ENCODE measurements around the gene INTS7.
"Not testable (repeated sequence)": the region's sequence is repeated elsewhere in the genome, so short reads cannot be mapped to it uniquely, and the experiment has no call there.

INTS7 gene

DNA sequence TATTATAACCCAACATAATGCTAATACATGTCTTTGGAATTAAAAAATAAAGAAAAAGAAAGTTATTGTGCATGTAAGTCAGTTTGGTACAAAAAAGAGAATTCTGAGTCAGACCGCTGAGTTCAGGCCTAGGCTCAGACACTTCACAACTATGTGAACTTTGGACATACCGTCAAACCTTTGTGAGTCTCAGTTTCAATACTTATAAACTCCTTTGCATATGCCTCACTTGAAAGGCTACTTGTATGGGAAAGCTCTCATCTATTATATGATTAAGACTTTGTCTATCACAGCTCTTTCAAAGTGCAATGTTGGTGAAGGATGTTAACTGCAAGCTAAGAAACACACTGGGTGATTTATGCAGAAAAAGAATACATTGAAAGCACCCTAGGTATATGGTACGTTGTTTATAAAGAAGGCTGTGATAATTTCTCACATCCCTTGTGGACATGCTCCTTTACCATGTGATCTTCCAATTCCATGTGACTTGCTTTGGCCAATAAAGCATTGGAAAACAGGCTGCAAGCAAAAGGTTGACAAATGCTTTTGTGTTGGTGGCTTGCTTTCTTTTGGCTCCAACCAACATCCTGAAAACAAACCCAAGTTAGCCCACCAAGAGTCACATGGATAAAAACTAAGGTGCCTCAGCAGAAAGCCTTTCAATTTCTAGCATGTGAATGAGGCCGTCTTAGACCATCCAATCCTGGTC is 49.6 kb downstream of the INTS7 start:
- DNase-seq (ENCODE audit: low read depth in 2 of 2): no peak

DNA sequence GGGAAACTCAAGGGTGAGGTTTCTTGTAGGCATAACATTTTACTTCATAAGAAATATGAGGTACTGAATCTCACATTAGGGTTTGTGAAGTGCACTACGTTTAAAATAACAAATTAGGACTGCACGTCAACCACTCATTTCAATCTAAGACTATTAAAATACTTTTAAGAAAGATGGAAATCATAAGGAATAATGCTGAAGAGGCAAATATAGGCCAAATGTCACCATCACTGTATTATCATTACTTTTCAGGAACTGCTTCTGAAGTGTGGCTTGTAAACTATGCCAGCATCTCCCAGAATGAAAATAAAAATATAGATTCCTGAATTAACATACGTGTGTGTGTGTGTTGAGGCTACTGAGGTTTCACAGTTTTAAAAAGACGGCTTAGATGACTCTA is 56.8 kb downstream of the INTS7 start:
- DNase-seq (ENCODE audit: low read depth in 2 of 2): no peak

DNA sequence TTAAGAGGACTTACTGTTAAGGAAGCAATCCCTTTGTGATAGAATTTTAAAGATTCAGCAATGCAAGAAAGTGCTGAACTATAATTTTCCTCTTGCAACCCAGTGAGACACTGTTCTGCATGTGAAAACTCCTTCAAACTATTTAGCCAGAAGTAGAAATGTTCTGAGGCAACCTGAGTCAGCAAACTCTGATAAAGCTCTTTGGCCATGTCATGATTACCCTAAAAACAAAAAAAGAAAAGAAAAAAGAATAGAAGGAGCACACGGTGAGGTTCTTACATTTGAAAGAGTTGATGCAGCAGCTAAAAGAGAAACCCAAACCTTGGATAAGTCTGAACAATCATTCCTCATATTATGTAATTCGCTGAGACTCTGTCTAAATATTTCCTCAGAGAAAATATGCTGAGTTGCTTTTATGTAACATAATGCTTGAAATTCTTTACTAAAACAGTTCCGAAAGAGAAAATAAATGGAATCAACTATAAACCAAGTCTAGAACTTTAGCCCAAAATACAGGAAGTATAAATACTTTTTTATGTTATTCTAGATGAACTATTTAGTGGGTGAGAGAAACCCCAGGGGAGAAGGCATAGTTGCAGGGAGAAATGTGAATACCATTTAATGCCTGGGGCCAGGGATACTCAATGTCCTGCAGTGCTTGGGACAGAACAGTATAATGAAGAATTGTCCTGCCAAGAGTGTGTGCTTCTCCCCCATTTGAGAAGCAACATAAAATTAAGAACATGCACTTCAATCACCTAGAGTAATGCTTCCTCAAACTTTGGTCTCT is 60.0 kb downstream of the INTS7 start:
- no peak for DNase-seq (ENCODE audit: low read depth in 2 of 2)

DNA sequence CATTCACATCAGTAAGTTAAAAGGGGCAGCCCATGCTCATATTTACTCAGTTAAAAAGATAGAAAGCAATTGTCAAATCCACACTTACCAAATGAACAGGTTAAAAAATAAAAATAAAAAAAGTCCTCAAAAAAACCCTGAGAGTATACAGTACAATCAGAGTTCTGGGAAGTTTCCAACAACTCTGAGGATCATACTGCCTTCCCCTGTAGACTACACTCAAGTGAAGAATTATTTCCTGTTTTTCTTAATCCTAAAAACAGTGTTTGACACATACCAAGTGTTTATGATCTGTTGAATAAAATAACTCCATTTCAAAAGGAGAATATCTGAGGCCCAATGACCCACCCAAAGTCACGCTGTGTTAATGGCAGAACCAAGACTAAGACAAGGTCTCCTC is 61.8 kb downstream of the INTS7 start:
- DNase-seq (ENCODE audit: low read depth in 2 of 2): no peak

DNA sequence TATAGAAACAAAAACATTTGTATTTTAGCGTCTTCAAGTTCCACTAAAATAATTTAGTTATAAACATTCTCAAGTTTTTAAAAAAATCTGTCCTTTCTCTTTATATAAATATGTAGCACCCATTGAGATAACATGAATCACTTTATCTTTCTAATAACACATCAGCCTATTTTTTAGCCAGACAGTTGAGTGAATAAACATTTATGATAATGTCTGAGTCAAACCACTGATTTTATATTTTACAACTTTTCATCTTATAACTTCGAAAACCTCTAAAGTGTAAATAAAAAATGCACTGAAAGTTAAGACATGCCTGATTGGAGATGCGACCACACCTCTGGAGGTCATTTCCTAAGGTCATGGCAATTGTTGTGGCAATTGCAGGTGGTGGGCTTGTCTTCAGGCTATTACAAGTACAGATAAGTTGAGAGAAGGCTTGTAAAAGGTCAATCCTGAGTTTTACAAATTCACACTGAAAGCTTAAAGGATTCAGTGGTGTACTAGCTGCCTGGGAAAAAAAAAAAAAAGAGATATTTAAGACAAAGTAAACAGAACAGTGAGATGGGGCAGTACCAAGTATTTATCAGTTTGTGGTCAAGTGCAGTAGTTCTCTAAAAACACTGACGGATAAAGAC is 67.0 kb downstream of the INTS7 start:
- DNase-seq (ENCODE audit: low read depth in 2 of 2): no peak

DNA sequence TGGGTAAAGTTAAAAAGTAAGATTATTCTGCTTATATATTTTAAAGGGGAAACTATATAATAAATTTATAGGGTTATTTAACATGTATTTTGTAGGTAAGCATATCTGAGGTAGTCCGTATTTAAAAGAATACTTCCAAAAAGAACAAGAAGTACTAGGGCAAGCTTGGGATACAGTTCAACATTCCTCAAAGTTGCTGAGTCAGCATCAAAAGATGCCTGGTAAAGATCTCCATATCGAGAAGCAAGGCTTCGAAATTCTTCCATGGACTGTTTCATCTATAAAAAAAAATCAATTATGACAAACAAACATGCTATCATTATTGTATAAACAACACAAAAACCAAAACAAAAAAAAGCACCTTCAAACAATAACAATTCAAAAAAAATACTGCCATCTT is 67.7 kb downstream of the INTS7 start:
- no peak for DNase-seq (ENCODE audit: low read depth in 2 of 2)

DNA sequence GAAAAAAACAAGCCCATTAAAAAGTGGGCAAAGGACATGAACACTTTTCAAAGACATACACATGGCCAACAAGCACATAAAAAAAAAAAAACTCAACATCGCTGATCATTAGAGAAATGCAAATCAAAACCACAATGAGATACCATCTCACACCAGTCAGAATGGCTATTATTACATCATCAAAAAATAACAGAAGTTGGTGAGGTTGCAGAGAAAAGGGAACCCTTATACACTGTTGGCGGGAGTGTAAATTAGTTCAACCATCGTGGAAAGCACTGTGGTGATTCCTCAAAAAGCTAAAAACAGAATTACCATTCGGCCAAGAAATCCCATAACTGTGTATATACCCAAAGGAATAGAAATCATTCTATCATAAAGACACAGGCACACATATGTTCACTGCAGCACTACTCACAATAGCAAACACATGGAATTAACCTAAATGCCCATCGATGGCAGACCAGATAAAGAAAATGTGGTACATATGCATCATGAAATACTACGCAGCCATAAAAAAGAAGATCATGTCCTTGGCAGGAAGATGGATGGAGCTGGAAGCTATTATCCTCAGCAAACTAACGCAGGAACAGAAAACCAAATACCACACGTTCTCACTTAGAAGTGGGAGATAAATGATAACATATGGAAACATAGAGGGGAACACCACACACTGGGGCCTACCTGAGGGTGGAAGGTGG is 70.1 kb downstream of the INTS7 start:
- DNase-seq (ENCODE audit: low read depth in 2 of 2): no peak

DNA sequence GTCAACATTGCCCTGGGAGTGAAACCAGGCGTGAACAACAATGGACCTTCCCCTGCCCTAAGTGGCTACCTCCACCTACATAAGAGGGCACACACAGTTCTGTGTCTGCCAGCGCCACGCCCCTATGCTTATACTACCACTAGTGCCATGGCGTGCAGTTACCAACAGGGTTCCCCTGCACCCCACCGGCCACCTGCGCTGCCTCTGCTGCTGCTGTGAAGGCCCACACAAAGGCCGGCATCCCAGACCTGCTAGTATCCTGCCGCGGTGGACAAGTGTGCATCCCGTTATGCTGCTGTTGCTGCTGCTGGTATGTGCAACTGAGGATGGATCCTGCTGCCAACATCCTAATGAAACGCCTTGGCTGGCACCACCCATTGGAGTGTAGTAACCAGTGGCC is 75.7 kb downstream of the INTS7 start:
- DNase-seq (ENCODE audit: low read depth in 2 of 2): no peak

DNA sequence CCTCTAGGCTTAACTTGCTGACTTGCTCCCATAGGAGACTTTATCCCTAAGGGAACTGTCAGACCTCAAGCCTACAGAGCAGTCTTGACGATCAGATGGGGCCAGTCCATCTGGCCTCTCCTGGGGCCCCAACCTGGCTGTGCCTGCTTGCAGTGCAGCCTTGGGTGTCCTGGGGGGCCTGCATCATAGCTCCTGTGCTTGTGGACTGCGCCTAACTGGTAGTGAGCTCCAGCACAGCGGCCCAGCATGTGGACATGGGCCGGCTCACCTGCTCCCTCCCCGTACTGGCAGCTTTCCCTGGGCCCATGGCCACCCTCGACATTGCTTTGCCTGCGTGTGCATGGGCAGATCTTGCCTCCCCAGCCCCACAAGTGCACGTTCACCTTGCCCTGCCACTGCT is 76.1 kb downstream of the INTS7 start:
- DNase-seq (ENCODE audit: low read depth in 2 of 2): no peak

DNA sequence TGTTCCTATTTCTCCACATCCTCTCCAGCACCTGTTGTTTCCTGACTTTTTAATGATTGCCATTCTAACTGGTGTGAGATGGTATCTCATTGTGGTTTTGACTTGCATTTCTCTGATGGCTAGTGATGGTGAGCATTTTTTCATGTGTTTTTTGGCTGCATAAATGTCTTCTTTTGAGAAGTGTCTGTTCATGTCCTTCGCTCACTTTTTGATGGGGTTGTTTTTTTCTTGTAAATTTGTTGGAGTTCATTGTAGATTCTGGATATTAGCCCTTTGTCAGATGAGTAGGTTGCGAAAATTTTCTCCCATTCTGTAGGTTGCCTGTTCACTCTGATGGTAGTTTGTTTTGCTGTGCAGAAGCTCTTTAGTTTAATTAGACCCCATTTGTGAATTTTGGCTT is 81.3 kb downstream of the INTS7 start:
- DNase-seq (ENCODE audit: low read depth in 2 of 2): not testable (repeated sequence)

DNA sequence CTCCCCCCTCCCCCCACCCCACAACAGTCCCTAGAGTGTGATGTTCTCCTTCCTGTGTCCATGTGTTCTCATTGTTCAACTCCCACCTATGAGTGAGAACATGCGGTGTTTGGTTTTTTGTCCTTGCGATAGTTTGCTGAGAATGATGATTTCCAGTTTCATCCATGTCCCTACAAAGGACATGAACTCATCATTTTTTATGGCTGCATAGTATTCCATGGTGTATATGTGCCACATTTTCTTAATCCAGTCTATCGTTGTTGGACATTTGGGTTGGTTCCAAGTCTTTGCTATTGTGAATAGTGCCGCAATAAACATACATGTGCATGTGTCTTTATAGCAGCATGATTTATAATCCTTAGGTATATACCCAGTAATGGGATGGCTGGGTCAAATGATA is 81.8 kb downstream of the INTS7 start:
- not testable (repeated sequence) for DNase-seq (ENCODE audit: low read depth in 2 of 2)

DNA sequence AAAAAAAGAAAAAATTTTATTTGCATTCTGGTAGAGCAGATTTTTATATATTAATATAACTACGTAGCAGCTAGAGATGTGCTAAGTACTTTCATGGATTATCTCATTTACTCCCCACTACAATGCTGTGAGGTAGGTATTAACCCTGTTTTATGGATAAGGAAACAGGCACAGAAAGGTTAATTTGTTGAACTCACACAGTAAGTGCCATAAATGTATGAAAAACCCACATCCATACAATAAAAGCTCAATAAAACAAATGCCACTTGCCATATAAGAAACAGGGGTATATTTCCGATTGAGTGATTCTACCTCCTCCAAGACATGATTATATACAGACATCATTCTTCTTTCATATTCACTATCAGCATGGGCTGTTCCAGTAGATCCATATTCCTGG is 83.1 kb downstream of the INTS7 start:
- no peak for DNase-seq (ENCODE audit: low read depth in 2 of 2)

DNA sequence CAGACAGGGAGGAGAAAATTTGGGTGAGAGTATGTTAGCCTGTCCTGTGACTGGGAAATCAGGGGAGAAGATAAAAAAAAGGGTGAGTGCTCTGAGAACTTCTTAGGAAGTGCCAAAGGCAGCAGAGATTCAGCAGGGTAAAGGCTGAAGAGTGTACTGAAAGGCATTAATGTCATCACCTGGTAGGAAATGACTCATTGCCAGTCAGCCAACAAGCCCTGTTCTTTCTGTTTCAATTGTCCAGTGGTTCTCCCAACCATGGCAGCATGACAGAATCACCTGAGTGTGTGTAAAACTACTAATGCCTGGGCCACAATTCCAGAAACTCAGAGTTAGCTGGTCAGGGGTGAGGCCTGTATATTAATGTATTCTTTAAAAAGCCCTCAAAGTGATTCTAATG is 83.5 kb downstream of the INTS7 start:
- DNase-seq (ENCODE audit: low read depth in 2 of 2): no peak

DNA sequence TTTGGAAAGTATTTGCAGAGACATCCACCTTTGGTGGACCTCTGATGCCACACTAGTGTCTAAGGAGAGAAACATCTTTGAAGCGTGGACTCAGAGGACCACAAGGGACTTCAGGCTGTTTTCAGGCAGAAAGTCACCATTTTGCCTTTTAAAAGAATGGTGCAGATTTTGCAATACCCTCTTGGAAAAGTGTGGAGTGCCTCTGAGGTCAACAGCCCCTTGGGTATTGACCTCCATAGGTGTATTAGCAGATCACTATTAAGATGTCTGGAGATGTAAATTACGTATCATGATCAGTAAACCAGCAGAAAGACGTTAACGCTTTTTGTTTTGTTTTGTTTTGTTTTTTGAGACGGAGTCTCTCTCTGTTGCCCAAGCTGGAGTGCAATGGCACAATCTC is 87.0 kb downstream of the INTS7 start:
- DNase-seq (ENCODE audit: low read depth in 2 of 2): no peak

DNA sequence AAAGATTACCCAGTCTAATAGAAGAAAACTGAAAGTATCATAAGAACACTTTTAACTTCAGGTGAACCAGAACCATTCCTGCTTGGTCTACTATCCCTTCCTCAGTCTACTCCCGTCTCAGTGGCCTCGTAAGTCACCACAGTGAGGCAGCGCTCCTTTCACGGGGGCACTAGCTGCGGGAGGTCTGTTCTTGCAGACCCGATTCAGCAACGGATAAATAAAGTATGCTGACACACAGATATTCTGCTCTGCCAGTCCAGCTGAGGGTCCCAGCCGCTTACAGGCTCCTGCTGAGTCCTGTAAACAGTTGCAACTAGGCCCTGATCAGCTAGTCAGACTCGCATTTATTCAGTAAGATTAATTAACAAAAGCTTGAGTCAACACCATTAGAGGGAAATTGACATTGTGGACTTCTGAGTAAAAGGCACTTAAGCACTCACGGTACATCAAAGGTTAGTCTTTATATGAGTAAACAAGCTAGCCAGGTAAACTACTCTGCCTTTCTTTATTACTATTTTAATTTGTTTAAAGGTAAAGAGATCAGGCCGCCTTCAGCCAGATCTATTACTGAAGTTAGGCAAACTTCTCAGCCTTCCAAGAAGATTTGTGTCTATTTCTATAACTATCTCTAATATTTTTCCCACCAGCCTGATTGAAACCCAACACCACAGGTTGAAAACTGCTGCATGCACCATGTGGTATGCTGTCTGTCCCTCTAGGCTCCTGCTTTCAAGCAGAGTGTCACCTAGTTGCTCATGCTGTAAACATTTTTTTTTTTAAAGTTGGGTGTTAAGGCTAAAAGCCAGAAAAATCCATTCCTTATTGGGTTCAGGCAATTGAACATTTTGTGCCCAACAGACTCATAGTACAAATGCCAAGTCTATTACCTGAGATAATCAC is 87.7 kb downstream of the INTS7 start:
- no peak for DNase-seq (ENCODE audit: low read depth in 2 of 2)

DNA sequence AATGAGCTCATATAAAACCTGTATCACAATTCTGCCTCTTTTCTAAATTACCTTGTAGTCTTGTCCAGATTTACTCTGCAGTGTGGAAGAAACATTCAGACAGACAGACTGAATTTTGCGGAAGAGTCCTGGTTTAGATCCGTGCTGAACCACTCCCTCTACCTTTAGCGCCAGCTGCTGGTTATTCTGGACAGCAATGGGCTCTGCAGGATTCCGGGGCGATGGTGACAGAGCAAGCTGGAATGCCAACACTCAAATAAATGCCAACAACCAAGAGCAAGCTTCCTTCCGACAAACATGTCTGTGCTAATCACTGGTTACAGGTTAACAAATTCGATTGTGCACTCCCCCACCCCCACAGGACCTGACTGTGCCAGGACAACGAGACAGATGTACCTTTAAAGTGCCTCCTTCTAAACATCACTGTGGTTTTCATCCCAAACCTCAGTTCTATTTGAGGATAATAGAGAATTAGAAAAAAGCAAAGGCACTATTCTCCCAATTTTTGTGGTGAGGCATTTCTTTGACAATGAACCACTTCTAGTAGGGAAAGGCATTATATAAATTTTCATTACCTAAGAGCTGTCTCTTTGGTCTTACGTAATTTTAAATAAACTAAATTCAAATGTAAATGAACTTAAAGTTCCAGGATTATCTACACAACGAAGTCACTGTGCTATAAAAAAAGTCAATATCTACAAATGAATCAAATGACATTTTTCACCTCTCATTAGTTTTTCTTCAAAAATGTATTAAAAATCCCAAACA is 90.4 kb downstream of the INTS7 start:
- DNase-seq (ENCODE audit: low read depth in 2 of 2): no peak

DNA sequence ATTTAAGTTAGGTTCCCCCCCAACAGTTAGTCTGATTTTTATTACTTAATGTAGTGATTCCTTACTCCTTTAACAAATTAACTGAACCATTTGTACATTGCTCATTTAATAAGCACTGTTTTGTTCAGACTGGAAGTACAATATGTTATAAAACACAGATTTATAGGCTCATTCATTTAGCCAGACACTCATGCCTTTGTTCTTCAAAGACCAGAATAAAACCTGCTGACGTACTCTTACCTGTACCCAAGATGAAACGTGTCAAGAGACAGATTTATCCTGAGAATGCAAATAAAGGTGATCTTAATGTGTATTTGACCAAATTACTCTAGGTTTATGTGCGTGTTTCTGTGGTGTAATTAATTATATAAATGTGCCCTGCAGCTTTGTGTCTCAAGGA is 92.8 kb downstream of the INTS7 start:
- no peak for DNase-seq (ENCODE audit: low read depth in 2 of 2)

DNA sequence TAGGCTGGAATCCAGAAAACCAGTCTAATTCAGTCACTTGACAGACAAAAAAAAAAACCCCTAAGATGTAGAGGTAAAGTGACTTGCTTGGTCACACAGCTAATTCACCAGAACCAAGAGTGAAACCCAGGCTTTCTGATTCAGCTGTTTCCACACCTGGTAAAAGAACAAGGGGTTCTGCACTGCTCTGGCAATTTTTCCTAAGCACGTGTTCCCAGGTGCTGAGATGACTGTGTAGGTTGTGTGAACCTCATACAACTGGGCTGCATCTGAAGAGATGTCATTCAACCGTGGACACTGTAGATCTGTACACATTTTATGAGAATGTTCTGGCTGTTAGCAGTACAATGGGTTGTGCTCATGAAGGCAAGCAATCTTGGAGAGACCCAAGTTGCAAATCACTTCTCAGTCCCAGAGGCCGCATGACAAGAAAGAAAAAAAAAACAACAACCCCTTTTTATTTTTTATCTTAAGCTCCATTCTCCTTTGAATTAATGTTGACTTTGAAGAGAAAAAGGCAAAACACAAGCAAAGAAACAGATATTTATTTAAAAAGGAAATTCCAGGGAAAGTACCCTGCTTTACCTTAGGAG is 95.4 kb downstream of the INTS7 start:
- peak; percentile 17 to 45 for DNase-seq (ENCODE audit: low read depth in 2 of 2)

DNA sequence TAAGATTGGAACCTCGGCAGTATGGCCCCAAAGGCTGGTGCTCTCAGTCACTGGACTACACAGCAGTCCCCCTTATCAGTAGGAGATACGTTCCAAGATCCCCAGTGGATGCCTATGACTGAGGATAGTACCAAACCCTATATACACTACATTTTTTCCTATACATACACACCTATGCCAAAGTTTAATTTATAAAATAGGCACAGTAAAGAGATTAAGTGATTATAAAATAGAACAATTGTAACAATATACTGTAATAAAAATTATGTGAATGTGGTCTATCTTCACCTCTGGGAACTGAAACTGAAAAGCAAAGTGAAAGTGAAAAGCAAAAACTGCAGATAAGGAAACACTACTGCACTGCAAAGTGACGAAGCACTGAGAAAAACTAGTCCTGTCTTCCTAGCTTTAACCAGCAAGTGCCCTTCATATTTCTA is 96.8 kb downstream of the INTS7 start:
- DNase-seq (ENCODE audit: low read depth in 2 of 2): no peak

DNA sequence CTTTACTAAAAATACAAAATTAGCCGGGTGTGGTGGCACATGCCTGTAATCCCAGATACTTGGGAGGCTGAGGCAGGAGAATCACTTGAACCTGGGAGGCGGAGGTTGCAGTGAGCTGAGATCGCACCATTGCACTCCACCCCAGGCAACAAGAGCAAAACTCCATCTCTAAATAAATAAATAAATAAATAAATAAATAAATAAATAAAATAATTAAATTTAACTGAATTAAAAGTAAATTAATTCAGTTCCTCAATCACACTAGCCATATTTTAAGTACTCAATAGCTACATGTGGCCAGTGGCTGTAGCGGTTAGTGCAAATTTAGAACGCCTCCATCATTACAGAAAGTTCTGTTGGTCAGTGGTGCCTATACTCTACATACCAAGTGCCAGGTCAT is 97.9 kb downstream of the INTS7 start:
- not testable (repeated sequence) for DNase-seq (ENCODE audit: low read depth in 2 of 2)
